ENCODE results near the gene SSU72.
"Not testable (repeated sequence)": the region's sequence is repeated elsewhere in the genome, so short reads cannot be mapped to it uniquely, and the experiment has no call there.

The SSU72 gene

DNA sequence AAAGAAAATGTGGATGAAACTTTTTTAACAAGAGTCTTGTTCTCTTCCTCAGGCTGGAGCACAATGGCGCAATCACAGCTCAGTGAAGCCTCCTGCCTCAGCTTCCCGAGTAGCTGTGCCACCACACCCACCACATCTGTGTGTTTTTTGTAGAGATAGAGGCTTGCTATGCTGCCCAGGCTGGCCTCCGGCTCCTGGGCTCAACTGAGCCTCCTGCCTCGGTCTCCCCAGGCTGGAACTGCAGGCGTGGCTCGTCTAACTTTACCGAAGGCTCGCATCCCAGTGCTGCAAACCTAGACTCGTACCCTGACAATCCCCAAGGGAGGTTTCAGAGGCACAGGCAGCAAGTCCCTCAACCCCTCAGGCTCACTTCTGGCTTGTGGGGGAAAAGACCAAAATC lies 14.5 kb downstream of the SSU72 start:
- DNase-seq (ENCODE audit: low read depth, low spot score): no peak

DNA sequence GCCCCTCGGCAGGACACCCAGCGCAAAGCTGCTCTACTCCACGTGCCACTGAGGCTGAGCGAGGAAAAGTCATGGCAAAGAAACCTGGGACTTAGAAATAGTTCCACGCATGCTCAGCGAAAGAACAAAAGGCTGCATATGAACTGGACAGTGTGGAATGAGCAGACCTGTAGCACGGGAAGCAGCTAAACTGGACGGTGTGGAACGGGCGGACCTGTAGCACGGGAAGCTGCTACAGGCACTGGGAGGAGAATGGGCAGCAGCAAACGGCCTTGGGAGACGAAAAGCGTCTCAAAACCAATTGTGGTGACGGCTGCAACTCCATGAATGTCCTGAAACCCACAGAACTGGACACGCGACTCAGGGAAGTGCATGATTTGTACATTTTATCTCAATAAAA lies 15.6 kb downstream of the SSU72 start:
- no peak for DNase-seq (ENCODE audit: low read depth, low spot score)

DNA sequence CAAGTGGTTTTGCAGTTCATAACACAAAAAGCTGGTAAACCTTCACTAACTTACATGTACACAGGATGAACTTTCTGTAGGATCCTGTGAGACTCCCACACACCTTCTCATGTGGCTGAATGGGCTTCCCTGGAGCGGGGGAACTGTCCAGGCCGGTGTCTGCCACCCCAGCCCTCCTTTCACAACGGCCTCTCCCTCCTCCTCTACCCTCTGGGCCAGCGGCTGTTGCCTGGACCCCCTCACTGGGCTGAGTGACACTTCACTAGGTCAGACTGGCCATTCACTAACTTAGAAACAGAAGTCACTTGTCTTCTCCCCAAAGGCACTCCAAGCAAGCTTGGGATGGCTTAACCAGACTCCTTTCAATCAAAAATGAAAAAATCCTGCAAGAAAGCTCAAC lies 16.1 kb downstream of the SSU72 start:
- DNase-seq (ENCODE audit: low read depth, low spot score): no peak

DNA sequence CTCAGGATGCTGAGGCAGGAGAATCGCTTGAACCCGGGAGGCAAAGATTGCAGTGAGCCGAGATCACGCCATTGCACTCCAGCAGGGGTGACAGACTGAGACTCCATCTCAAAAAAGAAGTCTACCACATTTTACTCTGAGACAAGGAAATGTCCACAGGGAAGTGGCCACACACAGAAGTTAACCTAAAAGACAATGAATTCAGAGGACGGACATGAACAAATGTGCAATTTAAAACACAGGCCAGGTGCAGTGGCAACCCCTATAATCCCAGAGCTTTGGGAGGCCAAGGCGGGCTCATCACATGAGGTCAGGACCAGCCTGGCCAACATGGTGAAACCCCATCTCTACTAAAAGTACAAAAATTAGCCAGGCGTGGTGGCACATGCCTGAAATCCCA lies 17.0 kb downstream of the SSU72 start:
- DNase-seq (ENCODE audit: low read depth, low spot score): not testable (repeated sequence)

DNA sequence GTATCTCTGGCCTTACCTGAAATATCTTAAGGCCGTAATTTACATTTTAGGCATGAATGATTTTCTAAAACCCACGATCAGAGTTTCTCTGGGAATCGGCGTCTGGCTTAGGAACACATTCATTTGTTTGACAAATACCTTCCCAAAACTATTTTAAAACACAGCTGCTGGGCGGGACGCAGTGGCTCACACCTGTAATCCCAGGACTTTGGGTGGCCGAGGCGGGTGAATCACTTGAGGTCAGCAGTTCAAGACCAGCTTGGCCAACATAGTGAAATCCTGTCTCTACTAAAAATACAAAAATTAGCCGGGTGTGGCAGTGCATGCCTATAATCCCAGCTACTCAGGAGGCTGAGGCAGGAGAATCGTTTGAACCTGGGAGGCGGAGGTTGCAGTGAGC lies 17.7 kb downstream of the SSU72 start:
- not testable (repeated sequence) for DNase-seq (ENCODE audit: low read depth, low spot score)

DNA sequence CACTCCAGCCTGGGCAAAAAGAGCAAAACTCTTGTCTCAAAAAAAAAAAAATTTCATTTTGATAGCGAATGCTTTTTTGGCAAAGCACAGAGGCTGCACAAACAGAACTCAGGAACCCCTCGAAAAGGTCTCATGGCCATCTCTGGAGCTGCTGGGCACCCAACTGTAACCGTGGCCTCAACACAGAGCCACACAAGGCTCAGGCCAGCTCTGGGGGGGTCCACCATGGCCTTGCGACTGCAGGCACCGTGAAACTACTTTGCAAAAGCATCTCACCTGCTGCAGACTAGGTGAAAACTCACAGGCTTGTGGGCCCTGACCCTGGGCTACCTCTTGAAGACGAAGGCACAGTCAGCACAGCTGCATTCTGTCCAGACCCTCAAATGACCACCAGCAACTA lies 18.2 kb downstream of the SSU72 start:
- no peak for DNase-seq (ENCODE audit: low read depth, low spot score)

DNA sequence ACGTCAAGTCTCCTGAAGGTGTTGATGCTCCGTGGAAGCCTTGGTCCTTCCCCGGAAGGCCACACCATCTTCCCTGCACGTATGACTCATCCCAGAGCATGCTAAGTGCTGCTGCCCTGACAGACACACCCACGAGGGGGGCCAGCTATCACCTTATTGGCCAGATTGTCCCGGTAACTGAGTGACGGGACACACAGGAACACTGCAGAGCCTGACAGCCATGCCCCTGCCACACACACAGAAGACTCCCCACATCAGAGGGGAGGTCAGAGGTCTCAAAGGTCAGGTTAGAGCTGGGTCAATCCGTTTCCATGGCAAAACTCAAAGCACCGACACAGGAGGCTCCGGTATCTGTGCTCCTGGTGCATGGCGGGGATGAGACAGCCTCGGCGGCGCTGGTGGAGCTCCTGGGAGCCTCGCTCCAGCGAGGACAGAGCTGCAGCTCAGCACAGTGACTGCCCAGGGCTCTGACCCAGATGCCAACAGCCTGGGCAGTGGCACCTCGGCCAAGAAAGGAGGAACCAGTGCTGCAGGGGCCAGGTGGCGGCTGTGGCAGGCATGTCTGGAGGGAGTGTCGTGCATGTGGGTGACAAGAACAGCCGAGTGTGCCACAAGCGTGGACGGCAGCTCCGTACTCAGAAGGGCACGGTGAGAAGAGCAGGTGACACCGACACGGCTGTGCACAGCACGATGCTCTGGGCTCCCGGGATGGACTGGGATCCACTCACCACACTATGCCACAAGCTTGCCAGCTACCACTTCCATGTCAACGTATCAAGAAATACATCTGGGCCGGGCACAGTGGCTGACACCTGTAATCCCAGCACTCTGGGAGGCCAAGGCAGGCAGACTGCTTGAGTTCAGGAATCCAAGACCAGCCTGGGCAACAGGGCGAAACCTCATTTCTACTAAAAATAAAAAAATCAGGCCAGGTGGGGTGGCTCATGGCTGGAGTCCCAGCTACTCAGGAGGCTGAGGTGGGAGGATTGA lies 19.4 kb downstream of the SSU72 start:
- DNase-seq (ENCODE audit: low read depth, low spot score): peak; percentile 79

DNA sequence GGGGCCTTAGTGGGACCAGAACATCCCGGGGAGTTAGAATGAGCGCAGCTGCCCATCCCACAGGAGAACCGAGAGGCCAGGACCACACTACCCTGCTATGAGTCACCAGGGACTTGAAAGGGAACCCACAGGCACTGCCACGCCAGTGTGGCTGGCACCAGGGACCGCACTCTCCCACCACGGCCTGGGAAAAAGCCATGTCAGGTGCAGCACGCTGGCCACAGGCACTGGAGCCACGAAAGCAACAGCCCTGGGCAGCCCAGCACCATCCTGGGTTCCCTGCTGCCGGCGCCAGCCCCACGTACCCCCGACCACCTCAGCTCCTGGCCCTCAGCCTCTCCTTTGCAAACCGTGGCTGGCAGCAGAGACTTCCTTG lies 20.1 kb downstream of the SSU72 start:
- peak; percentile 58 for DNase-seq (ENCODE audit: low read depth, low spot score)

DNA sequence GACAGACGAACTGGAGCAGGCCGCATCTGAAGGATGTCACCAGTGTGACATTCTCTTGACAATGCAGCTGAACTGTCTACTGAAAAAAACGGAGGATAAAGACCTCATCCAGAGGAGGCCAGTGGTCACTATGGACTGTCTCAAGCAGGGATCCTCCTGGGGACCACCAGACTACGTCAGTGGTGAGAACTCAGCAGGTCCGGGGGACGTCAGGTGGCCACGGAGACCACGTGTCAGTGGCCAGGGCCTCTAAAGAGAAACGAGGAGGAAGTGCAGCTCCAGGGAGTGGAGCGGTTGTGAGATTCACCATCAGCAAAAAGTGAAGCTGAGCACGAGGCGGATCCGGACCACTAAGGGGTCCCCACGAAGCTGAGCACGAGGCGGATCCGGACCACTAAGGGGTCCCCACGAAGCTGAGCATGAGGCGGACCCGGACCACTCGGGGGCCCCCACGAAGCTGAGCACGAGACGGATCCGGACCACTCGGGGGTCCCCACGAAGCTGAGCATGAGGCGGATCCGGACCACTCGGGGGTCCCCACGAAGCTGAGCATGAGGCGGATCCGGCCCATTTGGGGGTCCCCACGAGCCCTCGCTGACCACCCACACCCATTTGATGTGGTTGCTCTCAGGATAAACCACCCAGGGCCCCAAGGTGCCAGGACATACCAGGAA lies 20.7 kb downstream of the SSU72 start:
- DNase-seq (ENCODE audit: low read depth, low spot score): no peak

DNA sequence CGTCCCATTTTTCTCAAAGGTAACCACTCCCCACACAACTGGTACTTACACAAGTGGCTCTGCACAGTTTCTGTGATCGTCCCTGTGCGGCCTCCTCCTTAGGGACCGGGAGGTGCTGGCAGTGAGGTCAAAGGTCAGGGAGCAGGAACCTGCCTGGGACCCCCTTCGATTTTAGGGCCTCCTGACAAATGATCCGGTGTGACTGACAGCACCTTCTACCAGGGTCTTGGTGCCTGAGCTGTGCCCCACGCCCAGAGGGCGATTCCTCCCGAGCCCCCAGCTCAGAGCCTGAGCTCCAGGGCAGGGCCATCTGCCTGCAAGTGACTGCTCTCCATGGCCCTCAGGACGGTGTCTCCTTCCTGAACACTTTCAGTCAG lies 22.4 kb downstream of the SSU72 start:
- DNase-seq (ENCODE audit: low read depth, low spot score): no peak

DNA sequence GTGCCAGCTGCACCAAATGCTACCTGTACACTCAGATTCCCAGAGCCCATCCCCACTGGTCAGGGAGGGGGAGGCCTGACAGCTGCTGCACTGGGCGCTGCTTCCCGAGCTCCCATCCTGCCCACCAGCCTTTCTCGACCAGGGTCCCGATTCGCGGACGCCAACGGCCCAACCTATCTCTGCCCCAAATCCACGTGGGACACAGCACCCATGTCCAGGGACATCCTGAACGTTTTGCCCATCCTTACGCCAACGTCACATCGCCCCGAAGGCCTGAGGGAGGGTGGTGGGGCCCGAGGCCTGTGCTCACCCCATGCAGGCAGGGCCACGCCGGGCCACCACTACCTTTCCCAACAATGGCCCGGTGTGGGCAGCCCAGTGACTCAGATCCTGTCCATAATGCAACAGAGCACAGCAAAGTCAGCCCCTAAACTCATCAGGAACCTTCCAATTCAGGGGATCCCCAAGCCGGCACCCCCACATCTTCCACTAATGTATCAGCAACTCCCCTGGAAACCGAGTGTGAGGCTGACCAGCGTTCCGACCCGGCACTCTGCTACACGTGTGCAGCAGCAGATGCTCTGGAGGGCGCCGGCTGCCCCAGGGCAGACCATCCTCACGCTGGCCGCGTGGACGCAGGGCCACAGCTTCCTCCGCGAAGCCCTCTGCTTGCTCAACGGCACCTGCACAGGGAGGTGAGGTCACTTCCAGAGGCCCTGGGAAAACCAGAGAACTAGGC lies 23.0 kb downstream of the SSU72 start:
- no peak for DNase-seq (ENCODE audit: low read depth, low spot score)

DNA sequence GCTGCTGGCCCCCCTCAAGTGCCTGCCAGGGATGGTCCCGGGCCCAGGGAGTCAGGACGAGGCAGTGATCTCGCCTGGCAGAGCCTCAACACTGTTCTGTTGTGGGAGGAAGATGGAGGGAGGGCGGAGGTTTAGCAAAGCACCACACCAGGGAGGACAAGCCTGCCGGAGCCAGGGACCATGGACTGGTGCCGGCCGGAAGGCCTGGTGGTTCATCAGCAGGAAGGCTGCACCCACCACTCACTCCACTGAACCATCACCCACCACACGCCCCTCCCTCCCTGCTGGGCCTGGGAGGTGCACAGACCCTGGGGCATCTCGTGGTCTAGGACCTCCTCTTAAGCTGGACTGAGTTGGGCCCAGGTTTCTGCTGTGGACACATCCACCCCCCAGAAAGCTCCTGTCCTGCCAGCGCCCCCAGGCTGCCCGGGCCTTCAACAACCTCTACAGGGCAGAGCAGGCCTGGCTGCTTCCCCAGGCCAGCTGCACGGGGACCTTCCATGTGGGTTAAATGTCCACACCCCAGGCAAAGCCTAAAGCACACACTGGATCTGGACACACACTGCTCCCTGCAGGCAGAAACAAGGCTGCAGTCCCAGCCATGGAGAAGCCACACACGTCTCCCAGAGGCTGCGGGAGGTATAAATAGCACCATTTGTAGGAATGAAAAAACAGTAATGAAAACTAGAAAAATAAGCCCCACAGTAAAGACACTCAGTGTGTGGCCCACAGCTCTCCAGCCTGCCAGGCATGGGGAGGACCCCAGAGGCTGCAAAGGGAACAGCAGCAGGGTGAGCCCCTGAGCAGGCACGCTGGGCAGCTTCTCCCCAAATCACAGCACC lies 23.9 kb downstream of the SSU72 start:
- DNase-seq (ENCODE audit: low read depth, low spot score): peak; percentile 55

DNA sequence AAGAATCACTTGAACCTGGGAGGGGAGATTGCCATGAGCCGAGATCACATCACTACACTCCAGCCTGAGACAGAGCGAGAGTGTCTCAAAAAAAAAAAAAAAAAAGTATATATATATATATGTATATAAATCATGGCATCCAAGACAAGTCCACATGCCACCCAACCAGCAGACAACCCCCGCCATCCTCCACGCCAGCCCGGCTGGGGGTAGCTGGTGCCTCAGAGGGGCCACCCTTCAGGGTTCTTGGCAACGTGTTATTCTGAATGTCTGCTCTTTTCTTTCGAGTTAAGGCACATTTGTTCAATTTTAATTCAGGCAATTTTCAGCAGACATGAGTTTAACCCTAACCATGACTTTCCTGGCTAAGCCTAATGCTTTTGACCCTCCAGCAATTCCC lies 24.6 kb downstream of the SSU72 start:
- DNase-seq (ENCODE audit: low read depth, low spot score): no peak

DNA sequence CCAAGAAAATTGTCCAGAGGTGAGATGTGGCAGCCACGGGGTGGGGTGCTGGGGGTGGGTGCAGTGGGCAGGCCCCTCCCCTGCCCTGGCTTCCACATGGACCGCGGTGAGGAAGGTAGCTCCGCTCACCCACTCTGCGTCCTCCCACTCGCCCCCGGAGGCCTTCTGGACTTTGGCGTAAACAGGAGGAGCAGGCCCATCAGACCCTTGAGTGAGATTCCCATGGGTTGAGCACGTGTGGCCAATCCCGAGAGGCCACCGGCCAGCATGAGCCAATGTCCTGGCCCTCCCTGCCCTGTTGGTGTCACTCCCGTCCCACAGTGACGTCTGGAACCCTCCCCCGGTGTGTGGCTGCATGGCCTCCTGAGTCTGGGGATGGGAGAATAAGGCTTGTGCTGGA lies 26.1 kb downstream of the SSU72 start:
- no peak for DNase-seq (ENCODE audit: low read depth, low spot score)

DNA sequence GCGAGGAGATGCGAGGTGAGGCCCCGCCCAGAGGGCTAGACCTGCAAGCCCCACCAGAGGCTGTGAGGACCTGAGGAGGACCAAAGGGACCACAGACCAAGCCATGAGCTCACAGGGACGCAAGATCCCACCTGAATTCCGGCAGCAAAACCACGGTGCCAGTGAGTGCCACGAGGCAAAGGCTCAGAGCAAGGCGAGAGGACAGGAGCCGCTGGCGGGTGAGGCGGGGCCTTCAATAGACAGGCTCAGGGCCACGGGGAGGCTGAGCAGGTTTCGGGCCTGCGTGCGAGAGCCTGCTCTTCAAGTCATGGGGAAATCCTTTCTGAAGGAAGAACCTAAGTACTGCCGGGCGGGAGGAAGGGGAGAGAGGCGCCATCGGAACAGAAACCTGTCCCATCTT lies 27.2 kb downstream of the SSU72 start:
- DNase-seq (ENCODE audit: low read depth, low spot score): no peak

DNA sequence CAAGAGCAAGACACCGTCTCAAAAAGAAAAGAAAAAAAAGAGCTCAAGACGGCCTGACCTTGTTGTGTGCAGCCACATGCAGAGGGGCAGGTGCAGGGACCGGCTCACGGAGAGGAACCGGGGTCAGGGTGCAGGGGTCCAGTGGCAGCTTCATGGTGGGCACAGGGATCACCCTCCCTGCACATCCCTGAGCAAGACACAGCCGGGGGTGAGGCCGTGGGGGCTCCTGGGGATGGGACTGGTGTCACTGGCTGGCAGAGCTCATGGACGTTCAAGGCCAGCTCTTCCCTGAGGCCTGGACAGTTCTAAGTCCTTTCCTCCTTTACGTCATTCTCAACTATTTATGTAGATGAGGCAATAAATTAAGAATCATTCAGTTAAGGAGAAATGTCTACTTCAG lies 27.7 kb downstream of the SSU72 start:
- no peak for DNase-seq (ENCODE audit: low read depth, low spot score)

DNA sequence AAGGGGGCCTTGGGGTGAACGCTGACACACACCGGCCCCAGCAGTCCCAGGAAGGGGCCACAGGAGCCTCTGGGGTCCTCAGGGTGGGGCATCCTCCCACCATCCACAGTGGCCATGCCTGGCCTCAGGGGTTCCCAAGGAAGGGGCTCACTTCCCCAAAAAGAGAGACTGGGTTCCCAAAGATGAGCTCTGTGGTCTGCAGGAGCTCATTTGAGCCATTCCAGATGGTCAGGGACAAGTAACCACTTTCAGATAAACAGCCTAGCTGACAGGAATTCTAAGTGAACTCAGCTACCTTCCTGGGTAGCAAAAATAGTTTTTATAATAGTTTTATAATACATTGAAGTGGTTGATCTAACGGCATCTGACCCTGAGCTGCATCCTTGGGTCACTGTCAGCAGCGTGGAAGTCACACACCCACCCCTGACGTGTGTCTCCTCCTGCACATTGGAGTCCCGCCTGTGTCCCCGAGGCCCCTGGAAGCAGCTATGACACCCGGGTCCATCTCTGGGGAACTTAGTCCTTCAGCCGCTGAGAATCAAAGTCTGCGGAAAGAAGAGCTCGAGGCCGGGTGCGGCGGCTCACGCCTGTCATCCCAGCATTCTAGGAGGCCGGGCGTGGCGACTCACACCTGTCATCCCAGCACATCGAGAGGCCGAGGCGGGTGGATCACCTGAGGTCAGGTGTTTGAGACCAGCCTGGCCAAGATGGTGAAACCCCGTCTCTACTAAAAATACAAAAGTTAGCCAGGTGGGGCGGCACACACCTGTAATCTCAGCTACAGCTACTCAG lies 28.5 kb downstream of the SSU72 start:
- DNase-seq (ENCODE audit: low read depth, low spot score): no peak

DNA sequence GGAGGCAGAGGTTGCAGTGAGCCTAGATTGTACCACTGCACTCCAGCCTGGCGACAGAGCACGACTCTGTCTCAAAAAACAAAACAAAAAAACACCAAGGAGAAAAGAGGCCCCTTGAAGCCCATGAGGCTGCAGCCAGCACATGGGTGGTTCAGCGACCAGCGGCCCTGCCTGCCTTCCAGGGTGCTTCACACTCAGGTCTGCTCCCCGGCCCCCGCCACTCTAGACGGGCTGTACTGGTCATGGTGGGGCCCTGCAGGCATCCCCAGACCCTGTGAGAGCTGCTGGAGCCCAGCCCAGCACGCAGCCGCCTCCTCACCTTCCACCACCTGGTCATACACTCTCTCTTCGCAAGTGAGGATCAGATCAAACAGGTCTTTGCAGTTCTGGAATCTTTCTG lies 30.1 kb downstream of the SSU72 start:
- DNase-seq (ENCODE audit: low read depth, low spot score): no peak

DNA sequence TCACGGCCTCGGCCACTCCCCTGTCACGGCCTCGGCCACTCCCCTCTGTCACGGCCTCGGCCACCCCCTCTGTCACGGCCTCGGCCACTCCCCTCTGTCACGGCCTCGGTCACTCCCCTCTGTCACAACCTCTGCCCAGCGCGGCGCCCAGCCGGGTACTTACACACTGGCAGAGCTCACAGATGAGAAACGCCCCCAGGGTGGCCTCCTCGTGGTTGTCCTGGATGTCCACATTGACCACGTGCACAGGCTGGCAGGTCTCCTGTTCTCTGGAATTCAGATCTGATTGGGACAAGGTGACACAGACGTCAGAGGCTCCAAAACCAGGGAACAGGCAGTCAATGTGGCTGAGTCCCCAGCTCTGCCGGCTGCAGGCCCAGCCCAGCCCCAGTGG lies 31.0 kb downstream of the SSU72 start:
- no peak for DNase-seq (ENCODE audit: low read depth, low spot score)

DNA sequence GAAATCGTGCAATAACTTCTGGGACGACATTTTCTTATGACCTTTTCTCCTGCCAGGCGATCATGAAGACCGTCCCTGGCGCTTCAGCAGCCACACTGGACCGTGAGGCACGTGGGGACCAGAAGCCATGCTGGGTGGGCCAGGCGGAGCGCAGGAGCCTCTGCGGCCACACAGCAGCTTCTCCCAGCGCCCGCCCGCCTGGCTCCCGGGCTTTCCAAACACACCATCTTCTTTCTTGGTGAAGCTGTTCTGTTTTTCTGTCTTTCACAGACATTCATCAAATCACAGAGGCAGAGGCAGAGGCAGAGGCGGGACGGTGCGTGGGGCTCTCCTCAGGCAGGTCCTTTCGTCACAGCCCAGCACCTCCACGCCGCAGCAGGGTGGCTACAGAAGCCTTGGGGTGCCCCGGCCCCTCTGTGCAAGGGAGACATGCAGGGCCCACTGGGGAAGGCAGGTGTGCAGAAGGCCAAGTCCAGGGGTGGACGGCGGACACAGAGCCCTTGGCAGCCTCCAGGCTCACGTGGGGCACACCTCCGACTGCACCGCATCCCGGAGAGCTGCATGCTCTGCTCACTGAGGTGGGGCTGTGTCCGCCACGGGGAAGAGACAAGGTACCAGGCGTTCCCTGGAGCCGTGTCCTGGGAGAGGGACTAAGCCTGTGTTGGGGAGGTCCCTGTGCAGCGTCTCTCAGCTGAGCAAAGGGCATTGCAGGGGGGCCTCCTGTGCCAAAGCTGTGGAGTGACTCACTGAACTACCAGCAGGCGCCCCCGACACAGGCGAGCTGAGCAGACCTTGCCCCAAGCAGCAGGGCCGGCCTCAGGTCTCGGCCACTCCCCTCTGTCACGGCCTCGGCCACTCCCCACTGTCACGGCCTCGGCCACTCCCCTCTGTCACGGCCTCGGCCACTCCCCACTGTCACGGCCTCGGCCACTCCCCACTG lies 31.6 kb downstream of the SSU72 start:
- DNase-seq (ENCODE audit: low read depth, low spot score): no peak

Data from astrocyte of the hippocampus (primary cell).